Lower leg skin (tissue), 3 donors: ENCODE measurements around the gene LAIR2.

ENCODE experiments used
- CTCF ChIP-seq, 3 donors: fragments of 450-650 bp; IDR thresholded peaks; one replicate each; pipeline ENCODE4 v1.5.1; 2016; ENCODE audit warnings: antibody characterized with exemption in 3 of 3, mild to moderate bottlenecking in 3 of 3, moderate library complexity in 2 of 3
- POLR2A ChIP-seq, 2 donors: fragments of 450-650 bp; IDR thresholded peaks; one replicate each; pipeline ENCODE4 v1.6.1; 2016 to 2017; ENCODE audit warnings: antibody characterized with exemption in 2 of 2, mild to moderate bottlenecking in 1 of 2, moderate library complexity in 1 of 2

- no peak for TF ChIP-seq CTCF (IDR thresholded peaks at IDR 0.05)
- no peak for TF ChIP-seq POLR2A (IDR thresholded peaks at IDR 0.05)
Observed at GRCh38 chr19:54477650-54478049, 25.0 kb upstream of the LAIR2 start.
